CD4-positive, alpha-beta T cell treated with Interleukin-10 for 1 hour (primary cell): ENCODE measurements around the gene CHST5.
"Not testable (repeated sequence)": the region's sequence is repeated elsewhere in the genome, so short reads cannot be mapped to it uniquely, and the experiment has no call there.

Experiments
- DNase-seq: peaks from one replicate; pipeline ENCODE4 v3.0.0-alpha.2; 2020

Gene CHST5

GRCh38 chr16:75502916-75503605 lies 32.8 kb downstream of the CHST5 start:
- no peak for DNase-seq

- DNase-seq = not testable (repeated sequence)
Observed at GRCh38 chr16:75501820-75502219, 34.1 kb downstream of the CHST5 start.

GRCh38 chr16:75501359-75501758 lies 34.5 kb downstream of the CHST5 start:
- no peak for DNase-seq

GRCh38 chr16:75498605-75499322 lies 37.1 kb downstream of the CHST5 start:
- DNase-seq = not testable (repeated sequence)

GRCh38 chr16:75497558-75497957 lies 38.4 kb downstream of the CHST5 start:
- DNase-seq = no peak

- DNase-seq = peak; percentile 10
Observed at GRCh38 chr16:75495076-75495674, 40.7 kb downstream of the CHST5 start, which contains the start of gene CHST6. CHST6 (minus strand) TSS chr16:75495441; CDS start chr16:75479828, 15,613 bp downstream.

GRCh38 chr16:75494661-75495075 lies 41.2 kb downstream of the CHST5 start:
- no peak for DNase-seq

GRCh38 chr16:75494184-75494583 lies 41.7 kb downstream of the CHST5 start:
- DNase-seq = no peak

GRCh38 chr16:75491876-75492275 lies 44.0 kb downstream of the CHST5 start:
- no peak for DNase-seq

GRCh38 chr16:75488322-75488721 lies 47.6 kb downstream of the CHST5 start:
- no peak for DNase-seq

- no peak for DNase-seq
Observed at GRCh38 chr16:75486676-75487313, 49.1 kb downstream of the CHST5 start.

- no peak for DNase-seq
Observed at GRCh38 chr16:75486014-75486675, 49.8 kb downstream of the CHST5 start.

- no peak for DNase-seq
Observed at GRCh38 chr16:75485230-75486013, 50.5 kb downstream of the CHST5 start.

GRCh38 chr16:75483222-75483621 lies 52.7 kb downstream of the CHST5 start:
- DNase-seq = no peak

- DNase-seq = no peak
Observed at GRCh38 chr16:75482434-75483205, 53.3 kb downstream of the CHST5 start.

- no peak for DNase-seq
Observed at GRCh38 chr16:75481475-75481874, 54.4 kb downstream of the CHST5 start.

- DNase-seq = no peak
Observed at GRCh38 chr16:75479421-75479990, 56.4 kb downstream of the CHST5 start.
